Naive thymus-derived CD4-positive, alpha-beta T cell (primary cell): Measurements from ENCODE around the gene NEURL1. TPM values are rescaled to one million over a fixed set of nuclear protein-coding genes. Genes with fewer than 3 reads are reported as not detected.

ENCODE experiments used
- ATAC-seq: fragments of 150-1000 bp; cut with Tn5 transposase; 2 replicates; pipeline ENCODE4 v1.10.0; 2021; ENCODE audit warnings: mild to moderate bottlenecking, moderate library complexity
- CTCF ChIA-PET: fragments of 350-600 bp; sonication (Branson Sonifier 250); formaldehyde crosslinking; loops from one replicate; lab custom pipeline; 2021; ENCODE audit warnings: antibody characterized with exemption; lab: Charles Lee
- POLR2A ChIA-PET: fragments of 350-600 bp; sonication (Branson Sonifier 250); formaldehyde crosslinking; loops from one replicate; lab custom pipeline; 2021; ENCODE audit warnings: antibody characterized with exemption, inconsistent platforms; lab: Charles Lee
- DNase-seq, 9 donors: peaks; one replicate each; pipeline versions ENCODE4 v3.0.0 to v3.0.0-alpha.2; 2020 to 2022; ENCODE audit warnings: mixed read lengths in 1 of 9
- H3K27ac ChIP-seq: one replicate; pipeline ENCODE4 v1.7.0; 2013; ENCODE audit warnings: mild to moderate bottlenecking, low read depth, low read length, moderate library complexity
- H3K27me3 ChIP-seq, 2 donors: one replicate each; pipeline ENCODE4 v1.7.0; 2013; ENCODE audit warnings: low read length in 2 of 2, mild to moderate bottlenecking in 2 of 2, moderate library complexity in 2 of 2; ENCODE audit not compliant: control insufficient read depth in 2 of 2, insufficient read depth in 2 of 2
- H3K36me3 ChIP-seq, 3 experiments: 1 replicate in 2 of 3; 2 replicates in 1 of 3; pipeline ENCODE4 v1.7.0; 2013; ENCODE audit warnings: low read length in 3 of 3, mild to moderate bottlenecking in 3 of 3, moderate library complexity in 1 of 3; ENCODE audit not compliant: insufficient read depth in 3 of 3, control insufficient read depth in 2 of 3
- H3K4me1 ChIP-seq, 2 donors: one replicate each; pipeline ENCODE4 v1.7.0; 2013; ENCODE audit warnings: low read length in 2 of 2, mild to moderate bottlenecking in 2 of 2, moderate library complexity in 1 of 2; ENCODE audit not compliant: control insufficient read depth in 2 of 2, insufficient read depth in 2 of 2
- H3K4me3 ChIP-seq: 2 replicates; pipeline ENCODE4 v1.7.0; 2013; ENCODE audit warnings: mild to moderate bottlenecking, low read length
- H3K9me3 ChIP-seq, 3 experiments: 1 replicate in 2 of 3; 2 replicates in 1 of 3; pipeline ENCODE4 v1.7.0; 2013; ENCODE audit warnings: low read length in 3 of 3; ENCODE audit not compliant: control insufficient read depth in 2 of 3
- H3K27ac Mint-ChIP-seq, 9 donors: one replicate each; pipeline ENCODE4 v1.8.0; 2020 to 2022; ENCODE audit warnings: mixed read lengths in 9 of 9, mild to moderate bottlenecking in 8 of 9, moderate library complexity in 5 of 9, inconsistent platforms in 2 of 9
- H3K27me3 Mint-ChIP-seq, 5 donors: one replicate each; pipeline ENCODE4 v1.8.0; 2021 to 2022; ENCODE audit warnings: mixed read lengths in 5 of 5, mild to moderate bottlenecking in 1 of 5
- H3K36me3 Mint-ChIP-seq, 5 donors: one replicate each; pipeline ENCODE4 v1.8.0; 2020 to 2022; ENCODE audit warnings: mixed read lengths in 5 of 5, mild to moderate bottlenecking in 3 of 5, inconsistent platforms in 1 of 5
- H3K4me1 Mint-ChIP-seq, 7 donors: one replicate each; pipeline ENCODE4 v1.8.0; 2020 to 2022; ENCODE audit warnings: mixed read lengths in 7 of 7, mild to moderate bottlenecking in 3 of 7, inconsistent platforms in 1 of 7
- H3K4me3 Mint-ChIP-seq, 10 donors: one replicate each; pipeline ENCODE4 v1.8.0; 2020 to 2022; ENCODE audit warnings: mild to moderate bottlenecking in 10 of 10, mixed read lengths in 10 of 10, moderate library complexity in 6 of 10, inconsistent platforms in 2 of 10
- H3K9me3 Mint-ChIP-seq, 11 donors: one replicate each; pipeline ENCODE4 v1.8.0; 2020 to 2022; ENCODE audit warnings: mixed read lengths in 11 of 11, mild to moderate bottlenecking in 4 of 11, inconsistent platforms in 1 of 11, moderate library complexity in 1 of 11
- intact Hi-C, 2 donors: fragments of 100-400 bp; cut with micrococcal nuclease; formaldehyde crosslinking; loops; one replicate each; pipeline ENCODE4 v1.15.1; 2023
- polyA plus RNA-seq, 2 donors: library from polyadenylated mRNA; unstranded; fragments of 300-500 nt; fragmentation: Illumina TruSeq; gene quantifications; one replicate each; pipeline ENCODE4 v1.2.3, GENCODE V29; 2021
- total RNA-seq, 6 experiments: library from RNA in 5 of 6; stranded (reverse) in 5 of 6; gene quantifications; 1 replicate in 5 of 6; 2 replicates in 1 of 6; pipeline ENCODE4 v1.2.3 and lab custom pipeline; 2021 to 2026

NEURL1 gene
- total and polyA plus RNA-seq, 7 experiments from 2014 or later: 0.76 to 9.2 (median 1.1) TPM

GRCh38 chr10:103619424-103620351, 126.2 kb downstream of the NEURL1 start:
- CTCF ChIA-PET: interaction anchor here (0.6 to 0.8 kb wide), 2 partner anchors 67 to 868 kb away, joined by 3 to 4 read pairs; no protein-coding TSS in a partner anchor
- POLR2A ChIA-PET: no interaction called here
- ATAC-seq: no peak

GRCh38 chr10:103620352-103620740, 126.8 kb downstream of the NEURL1 start:
- Histone ChIP-seq H3K27ac (no peak overlapping the region), H3K9me3 (no peaks in the 10 kb centered on the region), H3K4me3 (no peak overlapping the region), H3K36me3 (peaks cover 0 to 11% (median 0%) of the 10 kb centered on the region in 3 experiments), H3K27me3 (no peaks in the 10 kb centered on the region), H3K4me1 (no peaks in the 10 kb centered on the region)
- H3K27ac Mint-ChIP-seq: no peak overlapping the region
- H3K36me3 Mint-ChIP-seq: peaks cover 0 to 5% (median 0%) of the 10 kb centered on the region in 5 donors
- no peak for DNase-seq
- no peak overlapping the region for H3K4me3 Mint-ChIP-seq
- H3K27me3 Mint-ChIP-seq: no peaks in the 10 kb centered on the region
- H3K9me3 Mint-ChIP-seq: no peaks in the 10 kb centered on the region
- intact Hi-C loops: no loop called here
- ChIA-PET POLR2A (no interaction called here), CTCF (no interaction called here)
- no peak for ATAC-seq
- peaks cover 0 to 3% (median 0%) of the 10 kb centered on the region in 7 donors for H3K4me1 Mint-ChIP-seq

More at GRCh38 chr10:103619424-103620351, 126.2 kb downstream of the NEURL1 start:
- Histone ChIP-seq H3K36me3 (peaks cover 0 to 11% (median 0%) of the 10 kb centered on the region in 3 experiments), H3K27ac (no peak overlapping the region), H3K9me3 (no peaks in the 10 kb centered on the region), H3K4me1 (no peaks in the 10 kb centered on the region), H3K4me3 (no peak overlapping the region), H3K27me3 (no peaks in the 10 kb centered on the region)
- H3K36me3 Mint-ChIP-seq: peaks cover 0 to 8% (median 1%) of the 10 kb centered on the region in 5 donors
- no peak overlapping the region for H3K27ac Mint-ChIP-seq
- H3K9me3 Mint-ChIP-seq: no peaks in the 10 kb centered on the region
- H3K27me3 Mint-ChIP-seq: no peaks in the 10 kb centered on the region
- peaks cover 0 to 5% (median 0%) of the 10 kb centered on the region in 7 donors for H3K4me1 Mint-ChIP-seq
- intact Hi-C loops: no loop called here
- no peak overlapping the region for H3K4me3 Mint-ChIP-seq
- DNase-seq: no peak

- Mint-ChIP-seq H3K36me3 (peaks cover 0 to 5% (median 3%) of the 10 kb centered on the region in 5 donors), H3K9me3 (no peaks in the 10 kb centered on the region), H3K27ac (no peak overlapping the region), H3K27me3 (no peaks in the 10 kb centered on the region), H3K4me3 (no peak overlapping the region), H3K4me1 (peaks cover 0 to 2% (median 0%) of the 10 kb centered on the region in 7 donors)
- Histone ChIP-seq H3K36me3 (peaks cover 0 to 11% (median 0%) of the 10 kb centered on the region in 3 experiments), H3K27me3 (no peaks in the 10 kb centered on the region), H3K27ac (no peak overlapping the region), H3K4me3 (no peak overlapping the region), H3K9me3 (no peaks in the 10 kb centered on the region), H3K4me1 (no peaks in the 10 kb centered on the region)
- ATAC-seq: no peak
- DNase-seq: no peak
- CTCF ChIA-PET: no interaction called here
- intact Hi-C loops: no loop called here
- POLR2A ChIA-PET: no interaction called here
These were observed 127.6 kb downstream of the NEURL1 start for GRCh38 chr10:103620891-103621782.

- Mint-ChIP-seq H3K27me3 (no peaks in the 10 kb centered on the region), H3K27ac (no peak overlapping the region), H3K36me3 (peaks cover 0 to 5% (median 3%) of the 10 kb centered on the region in 5 donors), H3K4me3 (no peak overlapping the region), H3K4me1 (peaks cover 0 to 2% (median 0%) of the 10 kb centered on the region in 7 donors), H3K9me3 (no peaks in the 10 kb centered on the region)
- H3K27me3 ChIP-seq: no peaks in the 10 kb centered on the region
- DNase-seq (no peak), ATAC-seq (no peak)
- H3K4me3 ChIP-seq: no peak overlapping the region
- ChIA-PET CTCF (no interaction called here), POLR2A (no interaction called here)
- intact Hi-C loops: no loop called here
- no peaks in the 10 kb centered on the region for H3K9me3 ChIP-seq
- H3K36me3 ChIP-seq: peaks cover 0 to 10% (median 0%) of the 10 kb centered on the region in 3 experiments
- H3K4me1 ChIP-seq: no peaks in the 10 kb centered on the region
- no peak overlapping the region for H3K27ac ChIP-seq
These were observed 128.2 kb downstream of the NEURL1 start for GRCh38 chr10:103621783-103622125.

- Histone ChIP-seq H3K27ac (no peak overlapping the region), H3K27me3 (no peaks in the 10 kb centered on the region), H3K4me1 (no peaks in the 10 kb centered on the region), H3K36me3 (peaks cover 0 to 5% (median 0%) of the 10 kb centered on the region in 3 experiments), H3K4me3 (no peak overlapping the region), H3K9me3 (no peaks in the 10 kb centered on the region)
- Mint-ChIP-seq H3K36me3 (peaks cover 0 to 5% (median 3%) of the 10 kb centered on the region in 5 donors), H3K4me3 (no peak overlapping the region), H3K4me1 (peaks cover 0 to 2% (median 0%) of the 10 kb centered on the region in 7 donors), H3K27ac (no peak overlapping the region), H3K27me3 (no peaks in the 10 kb centered on the region), H3K9me3 (no peaks in the 10 kb centered on the region)
- CTCF ChIA-PET: no interaction called here
- intact Hi-C loops: no loop called here
- POLR2A ChIA-PET: no interaction called here
- ATAC-seq: no peak
- DNase-seq: no peak
These were observed 128.8 kb downstream of the NEURL1 start for GRCh38 chr10:103622286-103622685.

GRCh38 chr10:103622935-103623574, 129.6 kb downstream of the NEURL1 start:
- intact Hi-C loops: no loop called here
- Histone ChIP-seq H3K36me3 (peaks cover 0 to 5% (median 0%) of the 10 kb centered on the region in 3 experiments), H3K27me3 (no peaks in the 10 kb centered on the region), H3K27ac (no peak overlapping the region), H3K4me1 (no peaks in the 10 kb centered on the region), H3K9me3 (no peaks in the 10 kb centered on the region), H3K4me3 (no peak overlapping the region)
- H3K4me1 Mint-ChIP-seq: peaks cover 0 to 2% (median 0%) of the 10 kb centered on the region in 7 donors
- H3K36me3 Mint-ChIP-seq: peaks cover 0 to 12% (median 3%) of the 10 kb centered on the region in 5 donors
- DNase-seq: no peak
- ATAC-seq: no peak
- H3K9me3 Mint-ChIP-seq: no peaks in the 10 kb centered on the region
- ChIA-PET CTCF (interaction anchor here (0.5 kb wide), 1 partner anchor 19 kb away, joined by 3 read pairs; no protein-coding TSS in a partner anchor), POLR2A (no interaction called here)
- H3K27me3 Mint-ChIP-seq: no peaks in the 10 kb centered on the region
- no peak overlapping the region for H3K4me3 Mint-ChIP-seq
- no peak overlapping the region for H3K27ac Mint-ChIP-seq
